Measurements from ENCODE around the gene HOXB1. TPM values are rescaled to one million over a fixed set of nuclear protein-coding genes. Genes with fewer than 3 reads are reported as not detected.

HOXB1 gene
- total RNA-seq, 1 experiment from 2014 or later: not detected

DNA sequence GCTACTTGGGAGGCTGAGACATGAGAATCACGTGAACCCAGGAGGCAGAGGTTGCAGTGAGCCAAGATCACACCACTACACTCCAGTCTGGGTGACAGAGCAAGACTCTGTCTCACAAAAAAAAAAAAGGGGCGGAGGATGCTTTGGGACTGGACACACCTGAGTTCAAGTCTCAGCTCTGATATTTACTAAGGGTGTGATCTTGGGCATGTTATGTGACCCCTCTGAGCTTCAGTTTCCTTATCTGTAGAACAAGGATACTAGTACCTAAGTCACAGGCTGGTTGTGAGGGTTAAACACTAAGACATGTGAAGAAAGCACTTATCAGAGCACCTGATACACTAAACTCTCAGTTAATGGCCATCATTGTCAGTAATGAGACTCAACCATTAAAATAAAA, 25.9 kb downstream of the HOXB1 start:
- Histone ChIP-seq H3K4me1 (ENCODE audit: low read length) (no peaks in the 10 kb centered on the region), H3K9me2 (replicated peaks; ENCODE audit: insufficient read depth, low read length) (no peaks in the 10 kb centered on the region), H3K4me2 (ENCODE audit: low read depth, low read length, poor library complexity, severe bottlenecking) (no peak overlapping the region), H3K4me3 (ENCODE audit: low read length) (no peak overlapping the region), H3K9me3 (ENCODE audit: low read length) (no peaks in the 10 kb centered on the region), H3K79me2 (ENCODE audit: low read length) (no peaks in the 10 kb centered on the region), H2AFZ (ENCODE audit: low read length) (no peak overlapping the region), H3K9ac (ENCODE audit: low read length) (no peak overlapping the region), H3K36me3 (ENCODE audit: insufficient read depth, low read length) (no peaks in the 10 kb centered on the region), H3K27ac (ENCODE audit: low read length) (no peak overlapping the region), H4K20me1 (ENCODE audit: insufficient read depth, low read depth, low read length) (no peaks in the 10 kb centered on the region), H3K27me3 (ENCODE audit: low read length) (no peaks in the 10 kb centered on the region)
- no peak for DNase-seq

DNA sequence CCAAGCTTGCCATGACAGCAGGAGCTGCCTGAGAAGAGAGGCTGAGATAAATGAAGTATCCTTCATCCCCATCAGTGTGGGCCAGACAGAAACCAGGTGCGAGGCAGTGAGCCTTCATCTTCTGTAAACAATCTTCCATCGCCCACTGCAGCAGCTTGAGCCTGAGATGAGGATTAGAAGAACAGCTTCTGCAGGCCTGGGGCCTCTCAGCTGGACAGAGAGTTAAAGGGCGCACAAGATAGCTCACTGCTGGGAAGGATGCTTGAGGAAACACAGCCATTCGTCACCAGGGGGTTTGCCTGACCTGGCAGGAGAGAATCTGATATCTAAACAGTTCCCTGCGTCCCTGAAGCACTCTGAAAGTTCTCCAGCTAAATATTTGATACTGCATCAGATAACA, 27.1 kb downstream of the HOXB1 start:
- Histone ChIP-seq H3K36me3 (ENCODE audit: insufficient read depth, low read length) (no peaks in the 10 kb centered on the region), H4K20me1 (ENCODE audit: insufficient read depth, low read depth, low read length) (no peaks in the 10 kb centered on the region), H3K9me2 (replicated peaks; ENCODE audit: insufficient read depth, low read length) (no peaks in the 10 kb centered on the region), H3K9ac (ENCODE audit: low read length) (no peak overlapping the region), H3K9me3 (ENCODE audit: low read length) (no peaks in the 10 kb centered on the region), H3K79me2 (ENCODE audit: low read length) (no peaks in the 10 kb centered on the region), H3K4me3 (ENCODE audit: low read length) (no peak overlapping the region), H2AFZ (ENCODE audit: low read length) (no peak overlapping the region), H3K4me1 (ENCODE audit: low read length) (no peaks in the 10 kb centered on the region), H3K27ac (ENCODE audit: low read length) (no peak overlapping the region), H3K4me2 (ENCODE audit: low read depth, low read length, poor library complexity, severe bottlenecking) (no peak overlapping the region), H3K27me3 (ENCODE audit: low read length) (no peaks in the 10 kb centered on the region)
- DNase-seq: no peak

DNA sequence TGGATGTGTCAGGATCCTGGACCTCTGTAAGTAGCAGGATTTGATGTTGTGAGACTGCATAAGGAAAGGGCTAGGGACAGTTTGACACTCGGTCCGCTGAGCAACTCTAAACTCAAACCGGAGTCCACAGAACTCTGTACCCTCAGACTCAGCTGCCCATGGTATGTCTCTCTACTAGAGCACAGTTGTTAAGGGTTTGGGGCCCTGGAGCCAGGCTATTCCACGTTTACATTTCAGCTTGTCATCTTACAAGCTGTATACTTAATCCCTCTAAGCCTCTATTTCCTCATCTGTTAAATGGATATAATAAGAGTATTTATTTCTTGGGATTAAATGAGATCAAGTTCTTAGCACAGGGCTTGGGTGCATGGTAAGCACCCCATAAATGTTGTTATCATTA, 27.9 kb downstream of the HOXB1 start:
- no peak overlapping the region for H3K4me2 ChIP-seq (ENCODE audit: low read depth, low read length, poor library complexity, severe bottlenecking)

DNA sequence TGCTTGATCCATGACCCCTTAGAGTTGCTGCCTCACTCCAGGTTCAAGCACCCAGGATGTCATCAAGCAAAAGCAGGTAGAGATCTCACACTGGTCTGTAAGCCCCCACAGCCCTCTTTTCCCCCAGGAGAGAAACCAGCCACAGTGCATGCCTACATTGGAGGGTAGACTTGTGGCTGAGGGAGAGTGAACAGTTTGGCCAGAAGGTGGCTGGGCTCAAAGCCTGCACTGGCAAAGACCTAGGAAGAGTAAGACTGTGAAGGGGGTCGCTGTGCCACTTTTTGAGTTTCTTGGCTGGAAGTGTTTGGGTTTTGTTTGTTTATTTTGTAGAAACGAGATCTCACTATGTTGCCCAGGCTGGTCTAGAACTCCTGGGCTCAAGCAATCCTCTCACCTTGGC, 28.5 kb downstream of the HOXB1 start:
- H3K9me3 ChIP-seq (ENCODE audit: low read length): no peaks in the 10 kb centered on the region
- H3K9ac ChIP-seq (ENCODE audit: low read length): no peak overlapping the region
- H3K27ac ChIP-seq (ENCODE audit: low read length): no peak overlapping the region
- no peak overlapping the region for H2AFZ ChIP-seq (ENCODE audit: low read length)
- no peaks in the 10 kb centered on the region for H3K27me3 ChIP-seq (ENCODE audit: low read length)
- H3K4me2 ChIP-seq (ENCODE audit: low read depth, low read length, poor library complexity, severe bottlenecking): no peak overlapping the region
- H3K79me2 ChIP-seq (ENCODE audit: low read length): no peaks in the 10 kb centered on the region
- no peaks in the 10 kb centered on the region for H3K9me2 ChIP-seq (replicated peaks; ENCODE audit: insufficient read depth, low read length)
- DNase-seq: peak; percentile 29
- H3K4me3 ChIP-seq (ENCODE audit: low read length): no peak overlapping the region
- no peaks in the 10 kb centered on the region for H4K20me1 ChIP-seq (ENCODE audit: insufficient read depth, low read depth, low read length)
- H3K36me3 ChIP-seq (ENCODE audit: insufficient read depth, low read length): no peaks in the 10 kb centered on the region
- no peaks in the 10 kb centered on the region for H3K4me1 ChIP-seq (ENCODE audit: low read length)

More for the DNA sequence above, 27.9 kb downstream of the HOXB1 start:
- DNase-seq: no peak
- no peaks in the 10 kb centered on the region for H4K20me1 ChIP-seq (ENCODE audit: insufficient read depth, low read depth, low read length)
- no peak overlapping the region for H2AFZ ChIP-seq (ENCODE audit: low read length)
- no peaks in the 10 kb centered on the region for H3K9me3 ChIP-seq (ENCODE audit: low read length)
- H3K27ac ChIP-seq (ENCODE audit: low read length): no peak overlapping the region
- H3K4me3 ChIP-seq (ENCODE audit: low read length): no peak overlapping the region
- no peaks in the 10 kb centered on the region for H3K27me3 ChIP-seq (ENCODE audit: low read length)
- H3K79me2 ChIP-seq (ENCODE audit: low read length): no peaks in the 10 kb centered on the region
- H3K9ac ChIP-seq (ENCODE audit: low read length): no peak overlapping the region
- no peaks in the 10 kb centered on the region for H3K4me1 ChIP-seq (ENCODE audit: low read length)
- H3K36me3 ChIP-seq (ENCODE audit: insufficient read depth, low read length): no peaks in the 10 kb centered on the region
- H3K9me2 ChIP-seq (replicated peaks; ENCODE audit: insufficient read depth, low read length): no peaks in the 10 kb centered on the region

DNA sequence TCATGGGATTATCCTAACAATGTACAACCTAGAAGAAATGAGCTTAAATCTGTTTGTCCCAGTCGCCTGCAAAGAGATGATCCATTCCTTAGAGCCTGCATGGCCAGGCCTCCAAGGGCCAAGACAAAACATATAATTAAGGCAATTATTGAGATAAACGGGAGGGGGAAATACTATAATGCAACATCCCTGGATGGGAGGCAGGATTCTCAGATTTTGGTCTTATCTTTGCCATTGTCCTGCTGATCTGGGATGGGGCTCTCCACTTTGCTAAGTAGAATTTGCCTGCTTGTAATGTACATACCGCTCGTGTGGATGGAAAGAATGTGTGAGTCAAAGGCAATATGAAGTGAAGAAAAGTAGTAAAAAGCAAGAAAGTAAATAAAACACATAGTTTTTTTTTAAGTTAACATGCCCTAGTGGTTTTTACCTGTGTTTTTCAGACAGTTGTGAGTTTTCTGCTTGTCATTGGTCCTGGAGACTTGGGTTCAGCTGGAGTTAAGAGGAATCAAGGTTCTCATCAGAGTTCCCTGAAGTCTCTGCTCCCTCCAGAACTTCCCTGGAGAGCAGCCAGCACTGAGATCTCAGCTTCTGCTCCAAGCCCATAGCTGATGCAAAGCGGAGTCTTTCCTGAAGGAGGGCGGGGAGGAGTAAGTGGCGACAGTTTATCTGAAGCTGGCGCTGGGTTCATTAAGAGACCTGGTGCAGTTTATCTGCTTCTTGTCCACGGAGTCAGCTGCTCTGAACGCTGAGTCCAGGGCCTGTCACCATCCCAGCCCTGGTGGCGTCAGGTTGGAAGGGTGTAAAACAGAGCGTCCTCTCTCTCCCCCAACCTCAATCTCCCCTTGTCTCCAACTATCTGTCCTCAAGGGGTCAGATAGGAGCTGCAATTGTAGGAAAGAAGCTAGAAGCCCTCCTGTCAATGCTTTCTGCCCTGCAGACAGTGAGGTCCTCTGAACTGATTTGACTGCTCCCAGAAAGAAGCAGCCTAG, 30.1 kb downstream of the HOXB1 start:
- no peak overlapping the region for H3K9ac ChIP-seq (ENCODE audit: low read length)
- H3K36me3 ChIP-seq (ENCODE audit: insufficient read depth, low read length): no peaks in the 10 kb centered on the region
- H3K9me3 ChIP-seq (ENCODE audit: low read length): no peaks in the 10 kb centered on the region
- H3K4me1 ChIP-seq (ENCODE audit: low read length): no peaks in the 10 kb centered on the region
- H2AFZ ChIP-seq (ENCODE audit: low read length): no peak overlapping the region
- no peaks in the 10 kb centered on the region for H3K79me2 ChIP-seq (ENCODE audit: low read length)
- no peak overlapping the region for H3K4me2 ChIP-seq (ENCODE audit: low read depth, low read length, poor library complexity, severe bottlenecking)
- no peaks in the 10 kb centered on the region for H3K9me2 ChIP-seq (replicated peaks; ENCODE audit: insufficient read depth, low read length)
- no peaks in the 10 kb centered on the region for H3K27me3 ChIP-seq (ENCODE audit: low read length)
- no peaks in the 10 kb centered on the region for H4K20me1 ChIP-seq (ENCODE audit: insufficient read depth, low read depth, low read length)
- H3K4me3 ChIP-seq (ENCODE audit: low read length): no peak overlapping the region
- H3K27ac ChIP-seq (ENCODE audit: low read length): no peak overlapping the region
- peak; percentile 46 for DNase-seq

DNA sequence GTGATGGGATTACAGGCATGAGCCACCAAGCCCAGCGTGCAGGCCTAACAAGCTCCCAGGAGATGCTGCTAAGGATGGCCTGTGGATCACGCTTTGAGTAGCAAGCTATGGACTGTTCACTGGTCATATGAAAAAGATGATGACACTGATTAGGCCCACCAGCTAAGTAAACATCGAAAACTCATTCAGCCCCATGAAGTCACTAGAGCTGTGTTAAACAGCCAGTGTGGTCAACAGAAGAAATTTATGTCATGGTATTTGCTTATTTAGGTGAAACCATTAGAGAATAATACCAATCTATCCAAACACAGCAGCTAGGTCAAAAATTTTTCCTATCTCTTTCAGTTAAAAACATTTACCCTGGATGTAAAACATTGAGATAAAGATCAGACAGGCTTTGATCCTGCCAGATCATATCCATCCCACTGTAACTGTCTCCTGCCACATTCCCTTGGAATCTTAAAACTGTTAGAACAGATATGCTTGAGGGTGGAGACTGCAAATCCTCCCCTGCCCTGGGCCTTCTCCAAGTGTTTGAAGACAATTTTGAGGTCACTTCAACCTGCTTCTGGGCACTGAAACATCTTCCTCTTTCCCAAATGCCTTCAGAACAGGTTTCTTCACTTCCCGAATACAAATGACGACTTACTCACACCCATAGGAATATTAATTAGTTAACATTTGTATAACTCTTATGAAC, 30.9 kb downstream of the HOXB1 start:
- H3K27ac ChIP-seq (ENCODE audit: low read length): no peak overlapping the region
- H3K4me2 ChIP-seq (ENCODE audit: low read depth, low read length, poor library complexity, severe bottlenecking): no peak overlapping the region
- no peaks in the 10 kb centered on the region for H3K36me3 ChIP-seq (ENCODE audit: insufficient read depth, low read length)
- no peak overlapping the region for H3K9ac ChIP-seq (ENCODE audit: low read length)
- H3K4me3 ChIP-seq (ENCODE audit: low read length): no peak overlapping the region
- no peaks in the 10 kb centered on the region for H3K9me3 ChIP-seq (ENCODE audit: low read length)
- H3K27me3 ChIP-seq (ENCODE audit: low read length): no peaks in the 10 kb centered on the region
- DNase-seq: peak; percentile 25
- H3K4me1 ChIP-seq (ENCODE audit: low read length): no peaks in the 10 kb centered on the region
- no peaks in the 10 kb centered on the region for H3K79me2 ChIP-seq (ENCODE audit: low read length)
- no peaks in the 10 kb centered on the region for H4K20me1 ChIP-seq (ENCODE audit: insufficient read depth, low read depth, low read length)
- H3K9me2 ChIP-seq (replicated peaks; ENCODE audit: insufficient read depth, low read length): no peaks in the 10 kb centered on the region
- no peak overlapping the region for H2AFZ ChIP-seq (ENCODE audit: low read length)

DNA sequence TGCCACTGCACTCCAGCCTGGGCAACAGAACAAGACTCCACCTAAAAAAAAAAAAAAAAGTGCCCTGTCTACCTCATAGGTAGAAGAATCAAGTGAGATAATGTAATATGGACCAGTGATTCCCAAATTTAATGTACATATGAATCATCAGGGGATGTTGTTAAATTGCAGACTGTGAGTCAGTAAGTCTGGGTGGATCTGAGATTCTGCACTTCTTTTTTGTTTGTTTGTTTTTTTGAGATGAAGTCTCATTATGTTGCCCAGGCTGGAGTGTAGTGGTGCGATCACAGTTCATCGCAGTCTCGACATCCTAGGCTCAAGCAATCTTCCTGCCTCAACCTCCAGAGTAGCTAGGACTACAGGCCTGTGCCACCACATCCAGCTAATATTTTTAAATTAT, 31.6 kb downstream of the HOXB1 start:
- Histone ChIP-seq H4K20me1 (ENCODE audit: insufficient read depth, low read depth, low read length) (no peaks in the 10 kb centered on the region), H3K4me1 (ENCODE audit: low read length) (no peaks in the 10 kb centered on the region), H3K9me2 (replicated peaks; ENCODE audit: insufficient read depth, low read length) (no peaks in the 10 kb centered on the region), H3K27me3 (ENCODE audit: low read length) (no peaks in the 10 kb centered on the region), H3K27ac (ENCODE audit: low read length) (no peak overlapping the region), H3K36me3 (ENCODE audit: insufficient read depth, low read length) (no peaks in the 10 kb centered on the region), H3K4me2 (ENCODE audit: low read depth, low read length, poor library complexity, severe bottlenecking) (no peak overlapping the region), H3K4me3 (ENCODE audit: low read length) (no peak overlapping the region), H3K9ac (ENCODE audit: low read length) (no peak overlapping the region), H3K79me2 (ENCODE audit: low read length) (no peaks in the 10 kb centered on the region), H3K9me3 (ENCODE audit: low read length) (no peaks in the 10 kb centered on the region), H2AFZ (ENCODE audit: low read length) (no peak overlapping the region)
- no peak for DNase-seq

DNA sequence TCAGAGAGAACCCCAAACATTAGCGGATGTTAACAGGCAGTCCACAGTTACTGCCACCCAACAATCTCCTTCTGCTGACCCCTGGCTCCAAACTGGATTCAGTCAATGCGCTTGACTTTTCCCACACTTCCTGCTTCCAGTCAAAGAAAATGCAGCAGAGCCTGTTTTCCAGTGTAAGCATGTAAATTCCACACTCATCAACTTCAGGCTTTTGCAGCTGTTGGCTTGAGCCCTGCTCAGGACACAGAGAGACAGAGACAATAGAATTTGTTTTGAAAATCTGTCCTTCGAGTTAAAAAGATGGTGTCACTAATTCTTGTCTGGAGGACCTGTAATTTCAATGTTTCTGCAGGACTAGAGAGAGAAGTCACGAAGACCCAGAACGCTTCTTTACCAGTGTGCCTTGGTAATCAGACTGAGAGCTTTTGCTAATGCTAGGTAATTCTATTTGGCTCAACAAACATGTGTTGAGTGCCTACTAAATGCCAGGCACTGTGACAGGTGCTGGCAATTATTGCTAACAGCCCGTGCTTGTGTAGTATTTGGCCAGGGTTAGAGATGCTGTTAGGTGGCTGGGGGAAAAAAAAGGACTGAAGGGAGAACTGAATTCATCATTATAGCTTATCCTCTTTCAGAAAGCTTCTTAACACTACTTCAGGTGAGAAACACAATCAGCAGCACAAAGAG, 32.5 kb downstream of the HOXB1 start:
- Histone ChIP-seq H3K9me3 (ENCODE audit: low read length) (no peaks in the 10 kb centered on the region), H3K27ac (ENCODE audit: low read length) (no peak overlapping the region), H2AFZ (ENCODE audit: low read length) (no peak overlapping the region), H3K4me2 (ENCODE audit: low read depth, low read length, poor library complexity, severe bottlenecking) (no peak overlapping the region), H3K79me2 (ENCODE audit: low read length) (no peaks in the 10 kb centered on the region), H3K27me3 (ENCODE audit: low read length) (no peaks in the 10 kb centered on the region), H3K9me2 (replicated peaks; ENCODE audit: insufficient read depth, low read length) (no peaks in the 10 kb centered on the region), H3K9ac (ENCODE audit: low read length) (no peak overlapping the region), H3K4me1 (ENCODE audit: low read length) (no peaks in the 10 kb centered on the region), H3K4me3 (ENCODE audit: low read length) (no peak overlapping the region), H3K36me3 (ENCODE audit: insufficient read depth, low read length) (no peaks in the 10 kb centered on the region), H4K20me1 (ENCODE audit: insufficient read depth, low read depth, low read length) (no peaks in the 10 kb centered on the region)
- DNase-seq: no peak
